ACC112 (cell line): Measurements from ENCODE around the gene POLN.

Experiments
- H2AFZ ChIP-seq: fragments of 200-600 bp; sonication (generic); one replicate; pipeline ENCODE4 v1.6.0; 2017; ENCODE audit warnings: antibody characterized with exemption, low read length; ENCODE audit not compliant: unreplicated experiment
- H3K27ac ChIP-seq: fragments of 200-600 bp; sonication (generic); 2 replicates; pipeline ENCODE4 v1.5.1; 2014; ENCODE audit warnings: low read depth, mild to moderate bottlenecking, antibody characterized with exemption, low read length, moderate library complexity
- H3K27me3 ChIP-seq: fragments of 200-600 bp; sonication (generic); 2 replicates; pipeline ENCODE4 v1.6.1; 2014; ENCODE audit warnings: mild to moderate bottlenecking, antibody characterized with exemption, low read length, moderate library complexity, mixed read lengths; ENCODE audit not compliant: insufficient read depth
- H3K36me3 ChIP-seq: fragments of 200-600 bp; sonication (generic); 2 replicates; pipeline ENCODE4 v1.6.1; 2016; ENCODE audit warnings: mild to moderate bottlenecking, antibody characterized with exemption, low read length, moderate library complexity, mixed read lengths; ENCODE audit not compliant: insufficient read depth
- H3K4me1 ChIP-seq: fragments of 200-600 bp; sonication (generic); one replicate; pipeline ENCODE4 v1.6.1; 2016; ENCODE audit warnings: low read length, mixed read lengths; ENCODE audit not compliant: insufficient read depth, unreplicated experiment, control insufficient read depth
- H3K4me3 ChIP-seq: fragments of 200-600 bp; sonication (generic); 2 replicates; pipeline ENCODE4 v1.5.1; 2014; ENCODE audit warnings: mild to moderate bottlenecking, low read depth, low read length
- H3K79me2 ChIP-seq: fragments of 200-600 bp; sonication (generic); one replicate; pipeline ENCODE4 v1.6.0; 2016; ENCODE audit warnings: low read length; ENCODE audit not compliant: control insufficient read depth, unreplicated experiment, insufficient read depth

The POLN gene

DNA sequence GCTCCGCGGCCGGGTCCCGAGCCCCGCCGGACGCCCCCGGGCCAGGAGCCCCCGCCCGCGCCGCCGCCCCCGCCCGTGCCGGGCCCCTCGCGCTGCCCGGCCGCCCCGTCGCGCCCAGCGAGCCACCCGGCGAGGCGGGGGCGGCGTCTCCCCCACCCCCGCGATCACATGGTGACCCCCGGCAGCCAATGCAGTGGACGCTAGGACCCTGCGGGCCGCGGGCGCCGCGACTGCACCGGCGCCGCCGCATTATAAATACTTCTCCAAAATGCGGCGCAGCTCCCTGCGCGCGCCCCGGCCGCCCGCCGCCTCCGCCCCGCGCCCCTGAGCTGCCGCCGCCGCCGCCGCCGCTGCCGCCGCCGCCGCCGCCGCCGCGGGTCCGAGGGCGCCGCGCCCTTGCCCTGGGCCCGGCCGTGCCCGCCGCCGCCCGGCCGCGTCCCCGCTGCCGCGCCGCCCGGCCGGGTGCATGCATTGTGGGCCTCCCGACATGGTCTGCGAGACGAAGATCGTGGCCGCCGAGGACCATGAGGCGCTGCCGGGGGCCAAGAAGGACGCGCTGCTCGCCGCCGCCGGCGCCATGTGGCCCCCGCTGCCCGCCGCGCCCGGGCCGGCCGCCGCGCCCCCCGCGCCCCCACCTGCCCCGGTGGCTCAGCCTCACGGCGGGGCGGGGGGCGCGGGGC, 182.7 kb downstream of the POLN start, which contains the start of gene NAT8L:
TSS of gene NAT8L (plus strand) at position 282 of the 680 bp plus-strand sequence. CDS start at position 467, 185 bp downstream.
- Histone ChIP-seq H2AFZ (peak within 1 kb of the TSS; percentile 50), H3K27ac (no peak within 1 kb of the TSS)

DNA sequence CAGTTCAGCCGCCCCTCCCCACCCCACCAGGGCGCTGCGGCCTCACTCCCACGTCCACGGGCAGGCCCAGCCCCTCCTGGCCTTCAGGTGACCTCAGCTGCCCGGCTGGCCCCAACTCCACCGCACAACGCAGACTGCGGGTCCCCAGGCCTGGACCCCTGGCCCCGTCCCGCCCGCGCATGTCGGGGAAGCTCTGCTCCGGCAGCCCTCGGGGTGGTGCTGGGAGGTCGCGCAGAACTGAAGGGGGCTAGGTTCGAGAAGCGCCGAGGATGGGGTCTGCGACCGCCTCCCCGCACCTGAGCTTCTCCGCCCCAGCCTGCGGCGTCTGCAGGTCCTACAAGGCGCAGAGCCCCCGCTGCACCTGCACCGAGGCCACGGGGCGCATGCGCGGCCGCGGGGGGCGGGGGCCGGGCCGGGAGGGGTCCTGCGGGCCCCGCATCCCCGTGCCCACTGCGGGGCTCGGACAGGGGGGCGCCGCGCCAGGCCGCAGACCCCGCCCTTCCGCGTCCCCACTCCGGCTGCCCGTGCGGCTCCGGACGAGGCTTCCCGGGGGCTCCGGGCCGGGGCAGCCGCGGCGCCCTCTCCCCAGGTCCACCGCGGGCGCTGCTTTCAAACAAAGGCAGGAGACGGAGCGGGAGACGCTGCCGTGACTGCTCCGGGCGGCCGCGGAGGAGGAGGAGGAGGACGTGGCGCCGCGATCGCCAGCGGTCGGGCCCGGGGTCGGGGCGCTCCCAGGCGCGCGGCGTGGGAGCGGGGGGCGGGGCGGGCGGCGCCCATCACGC, 183.5 kb downstream of the POLN start:
- Histone ChIP-seq H3K4me3 (peak overlapping the region; percentile 53; the same call in 1 of the 2 replicates), H3K4me1 (no peaks in the 10 kb centered on the region), H3K27ac (no peak overlapping the region), H3K36me3 (no peaks in the 10 kb centered on the region), H3K27me3 (peaks cover 45% of the 10 kb centered on the region), H2AFZ (peak overlapping the region; percentile 50), H3K79me2 (no peaks in the 10 kb centered on the region)

More for the DNA sequence above, 182.7 kb downstream of the POLN start, which contains the start of gene NAT8L:
- no peaks in the 10 kb centered on the region for H3K4me1 ChIP-seq
- no peaks in the 10 kb centered on the region for H3K79me2 ChIP-seq
- H3K27me3 ChIP-seq, result peaks cover 43% of the 10 kb centered on the region
- H3K36me3 ChIP-seq, result no peaks in the 10 kb centered on the region
- H3K4me3 ChIP-seq, result peak within 1 kb of the TSS; percentile 53; the same call in 1 of the 2 replicates

DNA sequence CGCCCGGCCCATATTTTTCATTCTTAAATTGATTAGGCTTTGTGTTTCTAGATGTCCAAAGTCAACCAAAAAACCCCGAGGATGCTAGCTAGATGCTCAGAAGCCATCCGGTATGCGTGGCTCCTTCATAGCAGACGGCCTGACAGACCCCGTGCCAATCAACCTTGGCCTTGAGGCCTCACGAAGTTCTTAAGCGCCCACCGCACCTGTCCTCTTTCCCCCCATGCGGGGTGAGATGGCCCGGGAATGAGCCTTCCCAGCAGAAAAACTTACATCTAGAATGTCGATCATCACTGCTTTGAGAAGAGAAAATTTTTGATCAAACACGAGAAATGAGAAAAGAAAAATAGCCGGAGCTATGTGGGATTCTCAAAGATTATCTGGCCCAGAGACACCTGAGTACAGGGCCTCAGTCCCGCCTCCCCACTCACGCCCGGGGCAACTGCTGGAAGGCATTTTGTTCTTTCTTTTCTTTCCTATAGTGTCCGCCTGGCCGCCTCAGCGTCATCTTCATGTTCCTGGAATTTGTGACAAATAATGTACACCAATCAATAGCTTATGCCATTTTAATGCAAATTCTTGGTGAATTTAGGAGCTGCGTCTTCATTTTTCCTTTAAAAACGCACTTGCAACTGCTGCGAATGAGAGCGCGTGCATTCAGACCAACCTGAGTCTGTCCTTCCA, 184.4 kb downstream of the POLN start:
- peaks cover 51% of the 10 kb centered on the region for H3K27me3 ChIP-seq
- H3K4me3 ChIP-seq, result no peak overlapping the region
- no peak overlapping the region for H3K27ac ChIP-seq
- H3K36me3 ChIP-seq, result no peaks in the 10 kb centered on the region
- no peaks in the 10 kb centered on the region for H3K4me1 ChIP-seq
- no peaks in the 10 kb centered on the region for H3K79me2 ChIP-seq
- no peak overlapping the region for H2AFZ ChIP-seq

DNA sequence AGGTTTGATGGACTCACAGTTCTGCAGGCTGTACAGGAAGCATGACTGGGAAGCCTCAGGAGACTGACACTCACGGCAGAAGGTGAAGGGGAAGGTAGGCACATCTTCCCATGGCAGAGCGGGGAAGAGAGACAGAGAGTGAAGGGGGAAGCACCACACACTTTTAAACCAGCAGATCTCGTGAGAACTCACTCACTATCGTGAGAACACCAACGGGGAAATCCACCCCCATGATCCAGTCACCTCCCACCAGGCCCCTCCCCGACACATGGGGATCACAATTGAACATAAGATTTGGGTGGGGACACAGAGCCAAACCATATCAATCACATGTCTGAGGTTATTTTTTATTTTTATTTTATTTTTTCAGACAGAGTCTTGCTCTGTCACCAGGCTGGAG, 187.7 kb downstream of the POLN start:
- Histone ChIP-seq H3K27me3 (peaks cover 51% of the 10 kb centered on the region), H3K79me2 (no peaks in the 10 kb centered on the region), H2AFZ (no peak overlapping the region), H3K27ac (no peak overlapping the region), H3K4me3 (no peak overlapping the region), H3K4me1 (no peaks in the 10 kb centered on the region), H3K36me3 (no peaks in the 10 kb centered on the region)

DNA sequence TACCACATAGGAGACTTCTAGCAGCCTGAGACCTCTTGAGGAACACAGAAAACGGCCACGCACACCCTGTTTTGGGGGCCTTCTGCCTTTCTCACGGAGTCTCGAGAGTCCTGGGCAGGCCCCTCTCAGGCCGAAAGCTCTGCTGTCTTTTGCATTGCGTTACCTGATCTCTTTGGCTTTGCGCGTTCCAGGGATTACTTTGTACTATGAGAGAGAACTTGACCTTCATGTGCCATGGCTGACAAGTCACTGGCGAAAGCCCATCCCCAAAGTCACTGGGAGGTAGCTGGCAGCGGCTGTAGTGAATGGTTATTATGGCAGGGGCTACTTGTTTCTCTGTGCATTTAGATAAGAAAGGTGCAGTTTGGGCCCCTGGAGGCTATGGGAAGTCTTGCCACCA, 190.8 kb downstream of the POLN start:
- no peaks in the 10 kb centered on the region for H3K79me2 ChIP-seq
- no peak overlapping the region for H3K27ac ChIP-seq
- H2AFZ ChIP-seq, result no peak overlapping the region
- H3K27me3 ChIP-seq, result peaks cover 26% of the 10 kb centered on the region
- H3K36me3 ChIP-seq, result no peaks in the 10 kb centered on the region
- H3K4me3 ChIP-seq, result no peak overlapping the region
- no peaks in the 10 kb centered on the region for H3K4me1 ChIP-seq

DNA sequence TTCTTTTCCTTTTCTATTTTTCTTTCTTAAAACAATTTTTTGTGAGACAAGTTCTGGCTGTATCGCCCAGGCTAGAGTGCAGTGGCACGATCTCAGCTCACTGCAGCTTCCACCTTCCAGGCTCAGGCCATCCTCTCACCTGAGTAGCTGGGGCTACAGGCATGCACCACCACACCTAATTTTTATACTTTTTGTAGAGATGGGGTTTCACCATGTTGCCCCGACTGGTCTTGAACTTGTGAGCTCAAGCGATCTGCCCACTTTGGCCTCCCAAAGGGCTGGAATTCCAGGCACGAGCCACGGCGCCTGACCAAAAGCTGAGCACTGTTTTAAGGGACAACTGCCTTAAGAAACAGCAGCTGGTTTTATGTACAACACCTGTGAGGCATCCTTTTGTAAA, 192.1 kb downstream of the POLN start:
- Histone ChIP-seq H3K27me3 (peaks cover 23% of the 10 kb centered on the region), H3K4me1 (no peaks in the 10 kb centered on the region), H3K27ac (no peak overlapping the region), H2AFZ (no peak overlapping the region), H3K4me3 (no peak overlapping the region), H3K79me2 (no peaks in the 10 kb centered on the region), H3K36me3 (no peaks in the 10 kb centered on the region)

DNA sequence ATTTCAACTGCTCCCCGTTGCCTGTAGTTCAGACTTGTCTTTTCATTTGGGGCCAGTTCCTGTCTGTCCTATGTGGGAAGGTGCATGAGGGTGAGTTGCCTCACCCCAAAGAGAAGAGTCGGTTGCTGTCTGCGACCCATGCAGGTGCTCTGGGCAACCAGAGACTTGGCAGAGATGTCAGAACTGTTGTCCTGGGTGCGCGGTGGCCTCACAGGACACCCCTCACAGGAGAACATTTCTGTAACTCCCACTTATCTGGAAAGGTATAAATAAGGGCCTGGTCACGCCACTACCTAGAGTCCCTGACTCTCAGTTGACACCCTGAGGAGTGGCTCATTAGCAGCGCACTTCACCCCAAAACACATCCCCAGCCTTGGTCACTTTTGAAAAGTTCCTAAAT, 192.5 kb downstream of the POLN start:
- H3K4me3 ChIP-seq, result no peak overlapping the region
- no peaks in the 10 kb centered on the region for H3K4me1 ChIP-seq
- peaks cover 23% of the 10 kb centered on the region for H3K27me3 ChIP-seq

DNA sequence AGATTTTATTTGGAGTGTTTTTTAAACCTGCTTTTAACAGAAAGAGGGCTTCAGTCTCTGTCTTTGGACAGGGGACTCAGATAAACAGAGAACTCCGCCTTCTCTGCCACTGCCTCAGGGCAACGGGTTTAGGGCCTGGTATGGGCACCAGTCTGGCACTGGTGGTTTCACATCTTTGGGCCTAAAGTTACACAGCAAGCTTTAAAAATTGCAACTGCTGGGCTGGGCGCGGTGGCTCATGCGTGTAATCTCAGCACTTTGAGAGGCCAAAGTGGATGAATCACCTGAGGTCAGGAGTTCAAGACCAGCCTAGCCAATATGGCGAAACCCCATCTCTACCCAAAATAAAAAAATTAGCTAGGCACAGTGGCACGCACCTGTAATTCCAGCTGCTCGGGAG, 193.1 kb downstream of the POLN start:
- no peak overlapping the region for H3K27ac ChIP-seq
- no peak overlapping the region for H2AFZ ChIP-seq
- H3K4me3 ChIP-seq, result no peak overlapping the region
- H3K27me3 ChIP-seq, result peaks cover 20% of the 10 kb centered on the region
- no peaks in the 10 kb centered on the region for H3K4me1 ChIP-seq
- no peaks in the 10 kb centered on the region for H3K36me3 ChIP-seq
- H3K79me2 ChIP-seq, result no peaks in the 10 kb centered on the region

More for the DNA sequence above, 192.5 kb downstream of the POLN start:
- Histone ChIP-seq H3K79me2 (no peaks in the 10 kb centered on the region), H2AFZ (no peak overlapping the region), H3K27ac (no peak overlapping the region), H3K36me3 (no peaks in the 10 kb centered on the region)

DNA sequence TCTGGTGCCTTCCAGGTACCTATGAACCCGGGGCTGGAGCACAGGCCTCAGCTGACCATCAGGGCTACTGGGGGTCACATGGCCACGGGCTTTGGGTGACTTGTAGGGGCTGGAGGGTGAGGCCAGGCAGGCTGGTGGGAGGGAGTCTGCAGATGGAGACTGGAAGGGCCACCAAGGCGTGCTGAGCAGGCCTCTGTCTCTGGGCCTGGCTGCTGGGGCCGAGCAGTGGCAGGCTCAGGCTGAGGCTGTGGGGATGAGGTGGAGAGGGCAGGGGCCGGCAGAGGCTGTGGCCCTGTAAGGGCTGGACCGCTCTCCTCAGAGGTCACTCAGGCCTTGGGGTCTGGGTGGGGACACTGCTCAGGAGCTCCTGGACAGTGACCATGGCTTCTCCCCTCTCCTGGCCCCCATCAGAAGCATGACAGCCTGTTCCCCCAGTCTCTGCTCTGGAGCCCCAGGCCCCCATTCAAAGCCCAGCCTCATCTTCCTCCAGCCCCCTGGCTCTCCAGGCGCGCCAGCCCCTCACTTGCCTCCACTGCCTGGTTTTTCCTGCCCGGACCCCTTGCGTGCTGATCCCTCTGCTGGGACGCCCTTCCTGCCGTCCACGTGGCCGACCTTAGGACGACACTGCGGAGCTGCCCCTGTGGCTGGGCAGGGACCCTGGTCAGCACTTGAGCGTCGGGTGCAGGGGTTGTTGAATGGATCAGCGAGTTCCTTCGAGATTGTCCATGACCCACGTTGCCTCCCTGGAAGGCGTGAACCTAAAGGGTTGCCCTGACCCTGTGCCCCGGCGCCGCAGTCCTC, 193.9 kb downstream of the POLN start:
- peaks cover 18% of the 10 kb centered on the region for H3K27me3 ChIP-seq
- H3K4me3 ChIP-seq, result no peak overlapping the region
- no peaks in the 10 kb centered on the region for H3K4me1 ChIP-seq
- H3K27ac ChIP-seq, result no peak overlapping the region
- H3K79me2 ChIP-seq, result no peaks in the 10 kb centered on the region
- H2AFZ ChIP-seq, result no peak overlapping the region
- no peaks in the 10 kb centered on the region for H3K36me3 ChIP-seq

DNA sequence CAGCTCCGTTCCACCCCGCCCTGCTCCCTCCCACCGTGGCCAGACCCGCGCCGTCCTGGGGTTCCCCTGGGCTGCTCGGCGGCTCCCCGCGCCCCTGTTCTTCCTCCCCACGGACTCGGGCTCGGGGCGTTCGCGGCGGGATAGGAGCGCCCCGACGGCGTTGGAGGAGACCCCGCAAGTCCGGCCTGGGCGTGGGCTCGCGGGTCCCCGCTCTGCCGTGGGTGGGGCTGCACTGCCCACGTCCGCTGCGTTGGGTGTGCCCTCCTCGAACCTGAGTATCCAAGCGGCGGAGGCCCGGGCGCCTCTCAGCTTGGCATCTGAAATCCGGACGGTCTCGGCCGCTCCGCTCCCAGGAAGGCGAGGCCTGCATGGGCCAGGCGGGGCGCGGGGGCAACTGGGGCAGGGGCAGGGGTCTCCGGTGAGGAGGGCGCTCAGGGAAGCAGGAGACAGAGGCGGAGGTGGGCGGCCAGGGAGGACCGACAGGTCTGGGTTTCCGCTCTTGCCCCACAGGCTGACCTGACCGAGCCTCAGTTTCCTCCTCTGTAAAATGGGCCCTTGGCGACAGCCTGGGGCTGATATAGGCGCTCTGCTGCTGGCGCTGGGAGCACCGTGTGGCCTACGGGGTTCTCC, 194.8 kb downstream of the POLN start:
- Histone ChIP-seq H3K36me3 (no peaks in the 10 kb centered on the region), H3K4me3 (no peak overlapping the region), H3K79me2 (no peaks in the 10 kb centered on the region), H3K27ac (no peak overlapping the region), H2AFZ (no peak overlapping the region), H3K27me3 (peaks cover 10% of the 10 kb centered on the region), H3K4me1 (no peaks in the 10 kb centered on the region)
